H9 (cell line): Measurements from ENCODE around the gene ENOX1. TPM values are rescaled to one million over a fixed set of nuclear protein-coding genes. Genes with fewer than 3 reads are reported as not detected.

Source experiments
- DNase-seq: peaks from one replicate; pipeline ENCODE4 v3.0.0-alpha.2; 2017
- H2AFZ ChIP-seq: one replicate; pipeline ENCODE4 v1.6.1; 2013; ENCODE audit warnings: mild to moderate bottlenecking, low read length, control low read depth, moderate library complexity
- H2AK5ac ChIP-seq: 2 replicates; pipeline ENCODE4 v1.6.1; 2013; ENCODE audit warnings: low read length, control low read depth, mixed read lengths; ENCODE audit not compliant: insufficient read length
- H2BK120ac ChIP-seq: one replicate; pipeline ENCODE4 v1.6.1; 2013; ENCODE audit warnings: low read depth, mild to moderate bottlenecking, low read length, control low read depth, inconsistent platforms; ENCODE audit not compliant: poor library complexity, severe bottlenecking
- H2BK12ac ChIP-seq: 2 replicates; pipeline ENCODE4 v1.6.1; 2013; ENCODE audit warnings: low read length, control low read depth, mixed read lengths, low read depth; ENCODE audit not compliant: insufficient read length
- H2BK15ac ChIP-seq: 2 replicates; pipeline ENCODE4 v1.6.1; 2013; ENCODE audit warnings: low read depth, low read length, control low read depth
- H2BK20ac ChIP-seq: one replicate; pipeline ENCODE4 v1.6.1; 2013; ENCODE audit warnings: low read depth, mild to moderate bottlenecking, low read length, control low read depth, inconsistent platforms; ENCODE audit not compliant: poor library complexity, severe bottlenecking
- H2BK5ac ChIP-seq: 2 replicates; pipeline ENCODE4 v1.6.1; 2013; ENCODE audit warnings: low read length, control low read depth, mixed read lengths; ENCODE audit not compliant: insufficient read length
- H3K14ac ChIP-seq: 2 replicates; pipeline ENCODE4 v1.6.1; 2013; ENCODE audit warnings: low read length, control low read depth; ENCODE audit not compliant: insufficient read depth
- H3K18ac ChIP-seq: 2 replicates; pipeline ENCODE4 v1.6.1; 2013; ENCODE audit warnings: low read depth, mild to moderate bottlenecking, mixed read lengths, low read length, control low read depth; ENCODE audit not compliant: insufficient read length
- H3K23ac ChIP-seq: 2 replicates; pipeline ENCODE4 v1.6.1; 2013; ENCODE audit warnings: low read length, control low read depth, mixed read lengths, low read depth; ENCODE audit not compliant: insufficient read length
- H3K23me2 ChIP-seq: 2 replicates; pipeline ENCODE4 v1.6.1; 2013; ENCODE audit warnings: low read depth, mild to moderate bottlenecking, mixed read lengths, low read length, control low read depth; ENCODE audit not compliant: insufficient read length, poor library complexity, severe bottlenecking
- H3K27ac ChIP-seq: 2 replicates; pipeline ENCODE4 v1.5.1; 2013; ENCODE audit warnings: low read length, control low read depth, mixed read lengths, low read depth; ENCODE audit not compliant: insufficient read length
- H3K27me3 ChIP-seq: 2 replicates; pipeline ENCODE4 v1.6.1; 2013; ENCODE audit warnings: low read length, control low read depth, inconsistent platforms; ENCODE audit not compliant: insufficient read depth
- H3K4ac ChIP-seq: 2 replicates; pipeline ENCODE4 v1.6.1; 2013; ENCODE audit warnings: low read depth, mild to moderate bottlenecking, control low read depth, inconsistent platforms, low read length, moderate library complexity
- H3K4me1 ChIP-seq: 2 replicates; pipeline ENCODE4 v1.6.1; 2013; ENCODE audit warnings: low read length, control low read depth, inconsistent platforms; ENCODE audit not compliant: insufficient read depth
- H3K4me2 ChIP-seq: 2 replicates; pipeline ENCODE4 v1.6.1; 2013; ENCODE audit warnings: low read length, control low read depth, mixed read lengths; ENCODE audit not compliant: insufficient read length, insufficient read depth
- H3K56ac ChIP-seq: 2 replicates; pipeline ENCODE4 v1.6.1; 2013; ENCODE audit warnings: low read depth, mild to moderate bottlenecking, mixed read lengths, low read length, control low read depth; ENCODE audit not compliant: insufficient read length
- H3K79me1 ChIP-seq: 2 replicates; pipeline ENCODE4 v1.6.1; 2013; ENCODE audit warnings: low read depth, mild to moderate bottlenecking, moderate library complexity, low read length, control low read depth, inconsistent platforms; ENCODE audit not compliant: insufficient read depth, poor library complexity, severe bottlenecking
- H3K79me2 ChIP-seq: 2 replicates; pipeline ENCODE4 v1.6.1; 2013; ENCODE audit warnings: low read length, control low read depth, inconsistent platforms; ENCODE audit not compliant: insufficient read depth
- H3K9ac ChIP-seq: 2 replicates; pipeline ENCODE4 v1.6.1; 2013; ENCODE audit warnings: low read length, control low read depth, mixed read lengths; ENCODE audit not compliant: insufficient read length; ENCODE audit errors: extremely low read depth
- H3K9me3 ChIP-seq: one replicate; pipeline ENCODE4 v1.6.1; 2013; ENCODE audit warnings: low read depth, low read length, inconsistent platforms; ENCODE audit not compliant: control insufficient read depth
- H3T11ph ChIP-seq: one replicate; pipeline ENCODE4 v1.6.1; 2013; ENCODE audit warnings: mild to moderate bottlenecking, low read length, control low read depth, inconsistent platforms
- H4K20me1 ChIP-seq: one replicate; pipeline ENCODE4 v1.6.1; 2013; ENCODE audit not compliant: control insufficient read depth, insufficient read length, insufficient read depth
- H4K5ac ChIP-seq: 2 replicates; pipeline ENCODE4 v1.6.1; 2013; ENCODE audit warnings: low read depth, mild to moderate bottlenecking, mixed read lengths, low read length, control low read depth; ENCODE audit not compliant: insufficient read length
- H4K8ac ChIP-seq: replicated peaks from 2 replicates; pipeline ENCODE4 v1.6.1; 2013; ENCODE audit warnings: low read length, control low read depth, mixed read lengths, low read depth; ENCODE audit not compliant: insufficient read length
- H4K91ac ChIP-seq: 2 replicates; pipeline ENCODE4 v1.6.1; 2013; ENCODE audit warnings: low read depth, mild to moderate bottlenecking, moderate library complexity, mixed read lengths, low read length, control low read depth; ENCODE audit not compliant: insufficient read length
- H3K27ac Mint-ChIP-seq, 3 experiments: 2 replicates in 2 of 3; 3 replicates in 1 of 3; pipeline ENCODE4 v1.8.0; 2020 to 2021; ENCODE audit warnings: mixed read lengths in 3 of 3, mild to moderate bottlenecking in 1 of 3, moderate library complexity in 1 of 3
- H3K27me3 Mint-ChIP-seq: 2 replicates; pipeline ENCODE4 v1.8.0; 2021; ENCODE audit warnings: low read depth, mild to moderate bottlenecking, moderate library complexity, mixed read lengths
- H3K36me3 Mint-ChIP-seq, 3 experiments: 2 replicates in 2 of 3; 3 replicates in 1 of 3; pipeline ENCODE4 v1.8.0; 2020 to 2021; ENCODE audit warnings: low read depth in 3 of 3, mixed read lengths in 3 of 3; ENCODE audit not compliant: insufficient read depth in 1 of 3
- H3K4me1 Mint-ChIP-seq, 2 experiments: 2 replicates each; pipeline ENCODE4 v1.8.0; 2020; ENCODE audit warnings: mixed read lengths in 2 of 2
- H3K4me3 Mint-ChIP-seq, 2 experiments: 2 replicates in 1 of 2; 3 replicates in 1 of 2; pipeline ENCODE4 v1.8.0; 2020 to 2021; ENCODE audit warnings: mild to moderate bottlenecking in 2 of 2, mixed read lengths in 2 of 2, moderate library complexity in 1 of 2
- H3K9me3 Mint-ChIP-seq, 2 experiments: 2 replicates in 1 of 2; 3 replicates in 1 of 2; pipeline ENCODE4 v1.8.0; 2020; ENCODE audit warnings: mild to moderate bottlenecking in 2 of 2, mixed read lengths in 2 of 2, moderate library complexity in 1 of 2
- CTCF ChIP-seq: fragments of 200-600 bp; sonication (generic); conservative IDR thresholded peaks from 3 replicates; pipeline ENCODE4 v1.8.0; 2021; ENCODE audit warnings: antibody characterized with exemption, mild to moderate bottlenecking
- total RNA-seq: library from RNA; stranded (reverse); gene quantifications from 2 replicates; pipeline ENCODE4 v1.2.1, GENCODE V29; 2021

The ENOX1 gene
- total RNA-seq, 1 experiment from 2014 or later, result 0.24 TPM

GRCh38 chr13:43662976-43663375 is 123.8 kb downstream of the ENOX1 start:
- Mint-ChIP-seq H3K27me3 (peaks cover 6% of the 10 kb centered on the region), H3K27ac (no peak overlapping the region), H3K36me3 (no peaks in the 10 kb centered on the region), H3K4me3 (no peak overlapping the region), H3K4me1 (peaks cover 7 to 13% of the 10 kb centered on the region in 2 experiments), H3K9me3 (no peaks in the 10 kb centered on the region)
- Histone ChIP-seq H3K23me2 (no peaks in the 10 kb centered on the region), H3T11ph (no peak overlapping the region), H4K91ac (no peak overlapping the region), H3K56ac (no peak overlapping the region), H3K14ac (no peak overlapping the region), H2BK15ac (no peak overlapping the region), H3K4ac (no peak overlapping the region), H3K9me3 (no peaks in the 10 kb centered on the region), H2AK5ac (no peak overlapping the region), H3K79me1 (no peaks in the 10 kb centered on the region), H2BK120ac (no peak overlapping the region), H4K8ac (no peak overlapping the region), H4K5ac (no peak overlapping the region), H3K27ac (no peak overlapping the region), H3K4me2 (no peak overlapping the region), H2BK12ac (no peak overlapping the region), H4K20me1 (no peaks in the 10 kb centered on the region), H2BK5ac (no peak overlapping the region), H3K79me2 (no peaks in the 10 kb centered on the region), H3K9ac (no peak overlapping the region), H2AFZ (no peak overlapping the region), H2BK20ac (no peak overlapping the region), H3K23ac (no peak overlapping the region), H3K4me1 (no peaks in the 10 kb centered on the region), H3K18ac (no peak overlapping the region), H3K27me3 (no peaks in the 10 kb centered on the region)
- TF ChIP-seq CTCF, result no peak
- no peak for DNase-seq
